Measurements from ENCODE around the gene RUNX2.

The RUNX2 gene

GRCh38 chr6:45531999-45532595, 204.0 kb downstream of the RUNX2 start:
- TF ChIP-seq MEIS1 (CRISPR knock-in tag; IDR thresholded peaks at IDR 0.05; ENCODE audit: borderline replicate concordance) (no peak), ZNF324 (tag by site-specific recombination; IDR thresholded peaks at IDR 0.05) (no peak), ZNF623 (tag by site-specific recombination; IDR thresholded peaks at IDR 0.05) (no peak), ZNF24 (tag by site-specific recombination; IDR thresholded peaks at IDR 0.05) (no peak), ZNF266 (tag by site-specific recombination; IDR thresholded peaks at IDR 0.05; ENCODE audit: low read depth) (no peak), GLI2 (tag by site-specific recombination; IDR thresholded peaks at IDR 0.05; ENCODE audit: borderline replicate concordance, low read depth) (no peak), ZNF747 (tag by site-specific recombination; IDR thresholded peaks at IDR 0.05) (no peak)
- Histone ChIP-seq H3K4me1 (ENCODE audit: control insufficient read depth, insufficient read depth, low read length) (no peaks in the 10 kb centered on the region; the same call in none of the 2 replicates), H3K27ac (ENCODE audit: extremely low read depth, low read depth, low read length) (no peak overlapping the region), H3K9me3 (ENCODE audit: control insufficient read depth, insufficient read depth, low read depth, low read length) (no peaks in the 10 kb centered on the region), H3K4me3 (ENCODE audit: low read depth, low read length) (no peak overlapping the region), H3K36me3 (ENCODE audit: control insufficient read depth in 2 of 2, insufficient read depth in 1 of 2, low read length in 2 of 2) (no peaks in the 10 kb centered on the region)
- ChIA-PET CTCF (interaction anchor here (0.6 kb wide), 1 partner anchor 64 kb away, joined by 4 read pairs; no protein-coding TSS in a partner anchor), POLR2A (interaction anchor here (0.7 kb wide), 1 partner anchor 155 kb away, joined by 5 read pairs; no protein-coding TSS in a partner anchor)

- Histone ChIP-seq H3K27ac (ENCODE audit: extremely low read depth, low read depth, low read length) (no peak overlapping the region), H3K4me3 (ENCODE audit: low read depth, low read length) (no peak overlapping the region), H3K9me3 (ENCODE audit: control insufficient read depth, insufficient read depth, low read depth, low read length) (no peaks in the 10 kb centered on the region), H3K4me1 (ENCODE audit: control insufficient read depth, insufficient read depth, low read length) (no peaks in the 10 kb centered on the region; the same call in none of the 2 replicates), H3K36me3 (ENCODE audit: control insufficient read depth in 2 of 2, insufficient read depth in 1 of 2, low read length in 2 of 2) (no peaks in the 10 kb centered on the region)
- TF ChIP-seq ZNF777 (tag by site-specific recombination; IDR thresholded peaks at IDR 0.05; ENCODE audit: borderline replicate concordance) (no peak), SP3 (tag by site-specific recombination; IDR thresholded peaks at IDR 0.05) (no peak), ZNF473 (tag by site-specific recombination; IDR thresholded peaks at IDR 0.05) (no peak), ZFHX2 (tag by site-specific recombination; conservative IDR thresholded peaks at IDR 0.05) (no peak), ZNF707 (tag by site-specific recombination; IDR thresholded peaks at IDR 0.05) (no peak)
- TF ChIP-seq, protein P1, sequence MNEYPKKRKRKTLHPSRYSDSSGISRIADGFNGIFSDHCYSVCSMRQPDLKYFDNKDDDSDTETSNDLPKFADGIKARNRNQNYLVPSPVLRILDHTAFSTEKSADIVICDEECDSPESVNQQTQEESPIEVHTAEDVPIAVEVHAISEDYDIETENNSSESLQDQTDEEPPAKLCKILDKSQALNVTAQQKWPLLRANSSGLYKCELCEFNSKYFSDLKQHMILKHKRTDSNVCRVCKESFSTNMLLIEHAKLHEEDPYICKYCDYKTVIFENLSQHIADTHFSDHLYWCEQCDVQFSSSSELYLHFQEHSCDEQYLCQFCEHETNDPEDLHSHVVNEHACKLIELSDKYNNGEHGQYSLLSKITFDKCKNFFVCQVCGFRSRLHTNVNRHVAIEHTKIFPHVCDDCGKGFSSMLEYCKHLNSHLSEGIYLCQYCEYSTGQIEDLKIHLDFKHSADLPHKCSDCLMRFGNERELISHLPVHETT (tag by site-specific recombination; IDR thresholded peaks at IDR 0.05) = no peak
- ChIA-PET CTCF (no interaction called here), POLR2A (interaction anchor here (0.6 to 0.7 kb wide), 2 partner anchors 156 to 879 kb away, joined by 3 to 5 read pairs; no protein-coding TSS in a partner anchor)
Observed at GRCh38 chr6:45532721-45533210, 204.6 kb downstream of the RUNX2 start.

DNA sequence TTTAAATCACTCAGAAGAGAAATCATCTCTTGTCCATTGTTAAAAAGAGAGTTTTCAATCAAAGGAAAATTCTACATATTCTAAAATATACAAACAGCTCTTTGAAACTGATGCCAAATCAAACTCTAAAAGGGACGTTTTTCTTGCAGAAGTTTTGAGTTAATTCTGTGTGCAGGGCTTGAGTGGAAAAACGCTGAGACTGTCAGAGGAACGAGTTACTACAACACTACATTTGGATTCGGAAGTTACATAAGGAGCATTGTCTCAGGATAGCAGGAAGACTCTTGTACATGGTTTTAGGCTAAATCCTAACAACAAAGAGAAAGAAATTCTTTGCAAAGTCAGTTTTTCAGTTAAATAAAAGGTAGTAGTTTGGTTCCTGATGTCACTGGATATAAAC, 205.3 kb downstream of the RUNX2 start:
- CTCF ChIA-PET = no interaction called here
- no peaks in the 10 kb centered on the region for H3K9me3 ChIP-seq (ENCODE audit: control insufficient read depth, insufficient read depth, low read depth, low read length)
- H3K27ac ChIP-seq (ENCODE audit: extremely low read depth, low read depth, low read length) = no peak overlapping the region
- H3K4me1 ChIP-seq (ENCODE audit: control insufficient read depth, insufficient read depth, low read length) = no peaks in the 10 kb centered on the region; the same call in none of the 2 replicates
- POLR2A ChIA-PET = interaction anchor here (0.6 kb wide), 1 partner anchor 880 kb away, joined by 3 read pairs; no protein-coding TSS in a partner anchor
- H3K4me3 ChIP-seq (ENCODE audit: low read depth, low read length) = no peak overlapping the region
- no peaks in the 10 kb centered on the region for H3K36me3 ChIP-seq (ENCODE audit: control insufficient read depth in 2 of 2, insufficient read depth in 1 of 2, low read length in 2 of 2)
- TF ChIP-seq ZNF785 (tag by site-specific recombination; IDR thresholded peaks at IDR 0.05) (no peak), ZNF747 (tag by site-specific recombination; IDR thresholded peaks at IDR 0.05) (no peak), ZNF169 (tag by site-specific recombination; IDR thresholded peaks at IDR 0.05) (no peak), GLIS2 (tag by site-specific recombination; IDR thresholded peaks at IDR 0.05) (no peak), ZNF664 (tag by site-specific recombination; IDR thresholded peaks at IDR 0.05) (no peak), ZNF670 (tag by site-specific recombination; IDR thresholded peaks at IDR 0.05; ENCODE audit: low read depth) (no peak)

- Histone ChIP-seq H3K36me3 (ENCODE audit: control insufficient read depth in 2 of 2, insufficient read depth in 1 of 2, low read length in 2 of 2) (no peaks in the 10 kb centered on the region), H3K4me3 (ENCODE audit: low read depth, low read length) (no peak overlapping the region), H3K4me1 (ENCODE audit: control insufficient read depth, insufficient read depth, low read length) (no peaks in the 10 kb centered on the region; the same call in none of the 2 replicates), H3K27ac (ENCODE audit: extremely low read depth, low read depth, low read length) (no peak overlapping the region), H3K9me3 (ENCODE audit: control insufficient read depth, insufficient read depth, low read depth, low read length) (no peaks in the 10 kb centered on the region)
- POLR2A ChIA-PET = no interaction called here
- CTCF ChIA-PET = interaction anchor here (0.7 kb wide), 1 partner anchor 178 kb away, joined by 3 read pairs; no protein-coding TSS in a partner anchor
- no peak for TF ChIP-seq ZNF416 (tag by site-specific recombination; IDR thresholded peaks at IDR 0.05)
- no peak for TF ChIP-seq ZNF837 (tag by site-specific recombination; IDR thresholded peaks at IDR 0.05)
- TF ChIP-seq, protein P2, sequence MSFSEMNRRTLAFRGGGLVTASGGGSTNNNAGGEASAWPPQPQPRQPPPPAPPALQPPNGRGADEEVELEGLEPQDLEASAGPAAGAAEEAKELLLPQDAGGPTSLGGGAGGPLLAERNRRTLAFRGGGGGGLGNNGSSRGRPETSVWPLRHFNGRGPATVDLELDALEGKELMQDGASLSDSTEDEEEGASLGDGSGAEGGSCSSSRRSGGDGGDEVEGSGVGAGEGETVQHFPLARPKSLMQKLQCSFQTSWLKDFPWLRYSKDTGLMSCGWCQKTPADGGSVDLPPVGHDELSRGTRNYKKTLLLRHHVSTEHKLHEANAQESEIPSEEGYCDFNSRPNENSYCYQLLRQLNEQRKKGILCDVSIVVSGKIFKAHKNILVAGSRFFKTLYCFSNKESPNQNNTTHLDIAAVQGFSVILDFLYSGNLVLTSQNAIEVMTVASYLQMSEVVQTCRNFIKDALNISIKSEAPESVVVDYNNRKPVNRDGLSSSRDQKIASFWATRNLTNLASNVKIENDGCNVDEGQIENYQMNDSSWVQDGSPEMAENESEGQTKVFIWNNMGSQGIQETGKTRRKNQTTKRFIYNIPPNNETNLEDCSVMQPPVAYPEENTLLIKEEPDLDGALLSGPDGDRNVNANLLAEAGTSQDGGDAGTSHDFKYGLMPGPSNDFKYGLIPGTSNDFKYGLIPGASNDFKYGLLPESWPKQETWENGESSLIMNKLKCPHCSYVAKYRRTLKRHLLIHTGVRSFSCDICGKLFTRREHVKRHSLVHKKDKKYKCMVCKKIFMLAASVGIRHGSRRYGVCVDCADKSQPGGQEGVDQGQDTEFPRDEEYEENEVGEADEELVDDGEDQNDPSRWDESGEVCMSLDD (tag by site-specific recombination; IDR thresholded peaks at IDR 0.05) = no peak
- TF ChIP-seq, protein P3, sequence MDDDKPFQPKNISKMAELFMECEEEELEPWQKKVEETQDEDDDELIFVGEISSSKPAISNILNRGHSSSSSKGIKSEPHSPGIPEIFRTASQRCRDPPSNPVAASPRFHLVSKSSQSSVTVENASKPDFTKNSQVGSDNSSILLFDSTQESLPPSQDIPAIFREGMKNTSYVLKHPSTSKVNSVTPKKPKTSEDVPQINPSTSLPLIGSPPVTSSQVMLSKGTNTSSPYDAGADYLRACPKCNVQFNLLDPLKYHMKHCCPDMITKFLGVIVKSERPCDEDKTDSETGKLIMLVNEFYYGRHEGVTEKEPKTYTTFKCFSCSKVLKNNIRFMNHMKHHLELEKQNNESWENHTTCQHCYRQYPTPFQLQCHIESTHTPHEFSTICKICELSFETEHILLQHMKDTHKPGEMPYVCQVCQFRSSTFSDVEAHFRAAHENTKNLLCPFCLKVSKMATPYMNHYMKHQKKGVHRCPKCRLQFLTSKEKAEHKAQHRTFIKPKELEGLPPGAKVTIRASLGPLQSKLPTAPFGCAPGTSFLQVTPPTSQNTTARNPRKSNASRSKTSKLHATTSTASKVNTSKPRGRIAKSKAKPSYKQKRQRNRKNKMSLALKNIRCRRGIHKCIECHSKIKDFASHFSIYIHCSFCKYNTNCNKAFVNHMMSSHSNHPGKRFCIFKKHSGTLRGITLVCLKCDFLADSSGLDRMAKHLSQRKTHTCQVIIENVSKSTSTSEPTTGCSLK (tag by site-specific recombination; IDR thresholded peaks at IDR 0.05) = no peak
Observed at GRCh38 chr6:45535933-45536332, 207.8 kb downstream of the RUNX2 start.
